ENCODE data around the gene SCOC. TPM values are rescaled to one million over a fixed set of nuclear protein-coding genes. Genes with fewer than 3 reads are reported as not detected.

Gene SCOC
- polyA plus RNA-seq, 1 donor (not counting 4 experiments of a cell fraction or from before 2014, with no cell fraction given), result 92.1 TPM

DNA sequence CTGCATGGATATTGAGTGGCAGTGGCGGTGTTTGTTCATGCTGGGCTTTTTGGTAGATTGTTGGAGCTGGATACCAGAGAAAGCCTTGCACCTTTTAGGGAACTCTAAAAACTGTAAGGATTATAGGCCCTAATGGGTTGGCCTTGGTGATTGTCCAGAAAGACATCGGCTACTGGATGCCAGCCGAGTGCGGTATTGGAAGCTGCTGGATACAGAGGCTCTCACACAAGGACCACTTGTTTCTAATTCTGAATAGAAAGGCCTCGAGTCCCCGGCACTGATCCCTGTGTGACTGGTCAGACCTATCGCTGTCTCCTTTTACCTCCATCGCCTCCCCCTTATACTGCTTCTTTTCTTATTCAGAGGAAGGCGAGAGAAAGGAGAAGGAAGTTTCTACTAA lies 27.3 kb upstream of the SCOC start:
- Histone ChIP-seq H4K20me1 (ENCODE audit: control insufficient read depth, extremely low read depth, insufficient read depth, low read length) (no peaks in the 10 kb centered on the region), H3K27me3 (ENCODE audit: control insufficient read depth, extremely low read depth, insufficient read depth, low read length) (peaks cover 5% of the 10 kb centered on the region), H2AFZ (ENCODE audit: control insufficient read depth, low read length) (no peak overlapping the region), H3K4me3 (ENCODE audit: control insufficient read depth in 2 of 3, extremely low read depth in 1 of 3, insufficient read depth in 2 of 3, low read depth in 1 of 3, low read length in 3 of 3) (no peak overlapping the region), H3K4me2 (ENCODE audit: control insufficient read depth, extremely low read depth, insufficient read depth, low read depth, low read length) (no peak overlapping the region), H3K9me1 (ENCODE audit: control insufficient read depth, extremely low read depth, insufficient read depth, low read length) (no peaks in the 10 kb centered on the region), H3K9ac (ENCODE audit: control insufficient read depth, extremely low read depth, insufficient read depth, low read length) (no peak overlapping the region), H3K4me1 (ENCODE audit: control insufficient read depth, extremely low read depth, insufficient read depth, low read length) (no peaks in the 10 kb centered on the region), H3K27ac (ENCODE audit: control insufficient read depth, insufficient read depth, low read length) (no peak overlapping the region), H3K36me3 (ENCODE audit: control insufficient read depth in 2 of 2, extremely low read depth in 1 of 2, insufficient read depth in 2 of 2, low read length in 2 of 2) (no peaks in the 10 kb centered on the region), H3K9me3 (ENCODE audit: control insufficient read depth, low read depth, low read length) (no peaks in the 10 kb centered on the region), H3K79me2 (ENCODE audit: control insufficient read depth, insufficient read depth, low read length) (no peaks in the 10 kb centered on the region)
- DNase-seq (ENCODE audit: low read depth, low spot score) (no peak), FAIRE-seq (no peak)
- dilution Hi-C loops (cut with MboI; ENCODE audit: extremely low pct_ligation_motif_present, low sequenced_read_pairs), result no loop called here
- TF ChIP-seq, protein P1, sequence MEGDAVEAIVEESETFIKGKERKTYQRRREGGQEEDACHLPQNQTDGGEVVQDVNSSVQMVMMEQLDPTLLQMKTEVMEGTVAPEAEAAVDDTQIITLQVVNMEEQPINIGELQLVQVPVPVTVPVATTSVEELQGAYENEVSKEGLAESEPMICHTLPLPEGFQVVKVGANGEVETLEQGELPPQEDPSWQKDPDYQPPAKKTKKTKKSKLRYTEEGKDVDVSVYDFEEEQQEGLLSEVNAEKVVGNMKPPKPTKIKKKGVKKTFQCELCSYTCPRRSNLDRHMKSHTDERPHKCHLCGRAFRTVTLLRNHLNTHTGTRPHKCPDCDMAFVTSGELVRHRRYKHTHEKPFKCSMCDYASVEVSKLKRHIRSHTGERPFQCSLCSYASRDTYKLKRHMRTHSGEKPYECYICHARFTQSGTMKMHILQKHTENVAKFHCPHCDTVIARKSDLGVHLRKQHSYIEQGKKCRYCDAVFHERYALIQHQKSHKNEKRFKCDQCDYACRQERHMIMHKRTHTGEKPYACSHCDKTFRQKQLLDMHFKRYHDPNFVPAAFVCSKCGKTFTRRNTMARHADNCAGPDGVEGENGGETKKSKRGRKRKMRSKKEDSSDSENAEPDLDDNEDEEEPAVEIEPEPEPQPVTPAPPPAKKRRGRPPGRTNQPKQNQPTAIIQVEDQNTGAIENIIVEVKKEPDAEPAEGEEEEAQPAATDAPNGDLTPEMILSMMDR (optimal IDR thresholded peaks at IDR 0.05 in 1 of 3, IDR thresholded peaks at IDR 0.05 in 1 of 3, conservative IDR thresholded peaks at IDR 0.05 in 1 of 3; ENCODE audit: extremely low read depth in 1 of 3, insufficient read depth in 2 of 3, low read length in 3 of 3), result no peak
- TF ChIP-seq EZH2 (IDR thresholded peaks at IDR 0.05; ENCODE audit: low read length), result no peak

- dilution Hi-C loops (cut with MboI; ENCODE audit: extremely low pct_ligation_motif_present, low sequenced_read_pairs), result no loop called here
- no peaks in the 10 kb centered on the region for H3K9me3 ChIP-seq (ENCODE audit: control insufficient read depth, low read depth, low read length)
- H3K36me3 ChIP-seq (ENCODE audit: control insufficient read depth in 2 of 2, extremely low read depth in 1 of 2, insufficient read depth in 2 of 2, low read length in 2 of 2), result no peaks in the 10 kb centered on the region
- H3K4me2 ChIP-seq (ENCODE audit: control insufficient read depth, extremely low read depth, insufficient read depth, low read depth, low read length), result no peak overlapping the region
- H3K9me1 ChIP-seq (ENCODE audit: control insufficient read depth, extremely low read depth, insufficient read depth, low read length), result no peaks in the 10 kb centered on the region
- H3K27me3 ChIP-seq (ENCODE audit: control insufficient read depth, extremely low read depth, insufficient read depth, low read length), result peaks cover 3% of the 10 kb centered on the region
- no peaks in the 10 kb centered on the region for H3K79me2 ChIP-seq (ENCODE audit: control insufficient read depth, insufficient read depth, low read length)
- no peaks in the 10 kb centered on the region for H4K20me1 ChIP-seq (ENCODE audit: control insufficient read depth, extremely low read depth, insufficient read depth, low read length)
- TF ChIP-seq, protein P1 (optimal IDR thresholded peaks at IDR 0.05 in 1 of 3, IDR thresholded peaks at IDR 0.05 in 1 of 3, conservative IDR thresholded peaks at IDR 0.05 in 1 of 3; ENCODE audit: extremely low read depth in 1 of 3, insufficient read depth in 2 of 3, low read length in 3 of 3), result no peak
- TF ChIP-seq EZH2 (IDR thresholded peaks at IDR 0.05; ENCODE audit: low read length), result no peak
- no peak overlapping the region for H3K27ac ChIP-seq (ENCODE audit: control insufficient read depth, insufficient read depth, low read length)
- H2AFZ ChIP-seq (ENCODE audit: control insufficient read depth, low read length), result no peak overlapping the region
- H3K4me1 ChIP-seq (ENCODE audit: control insufficient read depth, extremely low read depth, insufficient read depth, low read length), result no peaks in the 10 kb centered on the region
- no peak overlapping the region for H3K9ac ChIP-seq (ENCODE audit: control insufficient read depth, extremely low read depth, insufficient read depth, low read length)
- no peak for FAIRE-seq
- DNase-seq (ENCODE audit: low read depth, low spot score), result no peak
- no peak overlapping the region for H3K4me3 ChIP-seq (ENCODE audit: control insufficient read depth in 2 of 3, extremely low read depth in 1 of 3, insufficient read depth in 2 of 3, low read depth in 1 of 3, low read length in 3 of 3)
Observed at GRCh38 chr4:140349816-140350215, 23.6 kb upstream of the SCOC start.
